NB4 (cell line): ENCODE results near the gene TXNRD2.

Source experiments
- DNase-seq: peaks from one replicate; pipeline ENCODE4 v3.0.0; 2010; ENCODE audit warnings: low read depth
- H3K4me3 ChIP-seq: one replicate; pipeline ENCODE4 v1.5.1; 2011; ENCODE audit warnings: mild to moderate bottlenecking, low read depth, low read length, moderate library complexity
- CTCF ChIP-seq: IDR thresholded peaks from one replicate; pipeline ENCODE4 v1.5.1; 2012; ENCODE audit warnings: low read depth, low read length
- MAX ChIP-seq: IDR thresholded peaks from 2 replicates; pipeline ENCODE4 v1.6.1; 2011; ENCODE audit warnings: low read depth, low read length
- MYC ChIP-seq: IDR thresholded peaks from 2 replicates; pipeline ENCODE4 v1.6.1; 2011; ENCODE audit warnings: low read depth, low read length
- POLR2A ChIP-seq: IDR thresholded peaks from 2 replicates; pipeline ENCODE4 v1.6.1; 2011; ENCODE audit warnings: mild to moderate bottlenecking; ENCODE audit not compliant: insufficient read length; ENCODE audit errors: extremely low read depth

The TXNRD2 gene

GRCh38 chr22:19848298-19849224 lies 93.1 kb downstream of the TXNRD2 start:
- DNase-seq = no peak
- H3K4me3 ChIP-seq = no peak overlapping the region
- no peak for TF ChIP-seq MAX
- TF ChIP-seq CTCF = no peak
- no peak for TF ChIP-seq POLR2A

GRCh38 chr22:19847345-19847632 lies 94.3 kb downstream of the TXNRD2 start:
- TF ChIP-seq CTCF (no peak), MYC (no peak), POLR2A (no peak), MAX (no peak)
- no peak overlapping the region for H3K4me3 ChIP-seq
- no peak for DNase-seq

DNA sequence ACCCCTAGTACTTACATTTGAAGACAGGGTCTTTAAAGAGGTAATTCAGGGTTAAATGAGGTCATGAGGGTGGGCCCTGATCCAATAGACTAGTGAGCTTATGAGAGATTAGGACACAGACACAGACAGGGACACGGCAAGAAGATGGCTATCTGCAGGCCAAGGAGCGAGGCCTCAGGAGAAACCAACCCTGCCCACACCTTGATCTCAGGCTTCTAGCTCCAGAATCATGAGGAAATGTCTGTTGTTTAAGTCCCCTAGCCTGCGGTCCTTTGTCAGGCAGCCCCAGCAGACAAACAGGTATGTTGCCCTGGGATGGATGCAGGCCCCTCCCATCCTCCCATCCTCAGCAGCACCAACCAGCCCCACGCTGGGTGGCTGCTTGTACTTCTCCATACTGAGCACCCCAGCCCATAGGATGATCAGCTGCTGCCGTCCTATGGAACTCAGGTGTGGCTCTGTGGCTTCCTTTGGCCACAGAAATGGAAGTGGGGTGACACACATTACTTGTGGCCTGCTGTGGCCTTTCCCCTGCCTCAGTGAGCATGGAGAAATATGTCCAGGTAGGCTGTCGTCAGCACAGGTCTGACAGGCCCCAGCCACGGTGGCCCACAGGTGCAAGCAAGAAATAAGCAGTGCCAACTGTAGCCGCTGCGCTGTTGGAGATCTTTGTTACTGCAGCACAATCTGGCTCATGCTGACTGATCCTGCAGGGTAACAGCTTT lies 94.8 kb downstream of the TXNRD2 start:
- H3K4me3 ChIP-seq = no peak overlapping the region
- no peak for TF ChIP-seq MYC
- TF ChIP-seq MAX = no peak
- TF ChIP-seq POLR2A = no peak
- TF ChIP-seq CTCF = no peak
- DNase-seq = no peak

DNA sequence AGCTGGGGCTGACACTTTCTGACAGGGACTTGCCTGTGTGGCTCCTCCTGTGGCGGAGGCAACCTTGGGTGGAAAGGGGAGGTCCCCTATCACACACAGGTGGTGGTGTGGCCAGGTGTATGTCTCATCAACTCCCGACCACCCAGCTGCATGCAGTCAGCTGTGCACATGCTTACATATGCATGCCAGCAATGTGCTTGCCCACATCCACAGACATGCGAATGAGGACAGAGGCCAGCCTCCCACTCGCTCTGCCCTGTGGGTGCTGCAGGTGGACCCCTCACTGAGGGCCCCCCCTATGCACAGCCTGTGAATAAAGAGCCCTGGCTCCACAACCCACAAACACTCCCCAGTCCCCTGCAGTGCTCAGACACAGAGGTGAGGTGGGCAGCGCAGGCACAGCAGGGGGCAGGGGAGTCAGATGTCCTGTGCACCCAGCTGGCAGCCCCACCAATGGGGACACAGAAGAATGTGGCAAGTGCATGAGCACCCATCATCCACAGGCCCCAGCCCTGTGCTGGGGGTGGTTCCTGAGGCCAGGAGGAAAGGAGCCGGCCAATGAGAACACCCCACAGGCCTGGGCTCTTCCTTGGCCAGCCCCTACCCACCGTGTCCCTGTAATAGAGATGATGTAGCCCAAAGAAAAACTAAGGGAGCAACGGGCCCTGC lies 96.4 kb downstream of the TXNRD2 start:
- peak; percentile 28 for DNase-seq
- no peak overlapping the region for H3K4me3 ChIP-seq
- TF ChIP-seq MAX (no peak), CTCF (no peak), POLR2A (no peak), MYC (no peak)

- TF ChIP-seq CTCF = no peak
- TF ChIP-seq POLR2A = no peak
- TF ChIP-seq MAX = no peak
- TF ChIP-seq MYC = no peak
- DNase-seq = peak; percentile 24
- no peak overlapping the region for H3K4me3 ChIP-seq
Observed at GRCh38 chr22:19844377-19845053, 97.1 kb downstream of the TXNRD2 start.
